Measurements from ENCODE around the gene TMEM150A.

GRCh38 chr2:85551698-85552678 is 50.5 kb downstream of the TMEM150A start:
- TF ChIP-seq CTCF (IDR thresholded peaks at IDR 0.05) (peak; percentile 89 to 97 (median 90)), POLR2A (IDR thresholded peaks at IDR 0.05) (no peak), POLR2AphosphoS5 (IDR thresholded peaks at IDR 0.05) (no peak)

Data from transverse colon (tissue), 4 donors.